NT2/D1 (cell line): ENCODE results near the gene APOOL.

ENCODE experiments used
- SUZ12 ChIP-seq: IDR thresholded peaks from 2 replicates; pipeline ENCODE4 v1.6.1; 2011; ENCODE audit not compliant: insufficient read length, insufficient read depth; ENCODE audit errors: extremely low read depth
- YY1 ChIP-seq: IDR thresholded peaks from 2 replicates; pipeline ENCODE4 v1.6.1; 2011; ENCODE audit not compliant: insufficient read length, insufficient read depth
- ZNF274 ChIP-seq: IDR thresholded peaks from 2 replicates; pipeline ENCODE4 v1.6.1; 2011; ENCODE audit warnings: mild to moderate bottlenecking, low read depth, low read length

DNA sequence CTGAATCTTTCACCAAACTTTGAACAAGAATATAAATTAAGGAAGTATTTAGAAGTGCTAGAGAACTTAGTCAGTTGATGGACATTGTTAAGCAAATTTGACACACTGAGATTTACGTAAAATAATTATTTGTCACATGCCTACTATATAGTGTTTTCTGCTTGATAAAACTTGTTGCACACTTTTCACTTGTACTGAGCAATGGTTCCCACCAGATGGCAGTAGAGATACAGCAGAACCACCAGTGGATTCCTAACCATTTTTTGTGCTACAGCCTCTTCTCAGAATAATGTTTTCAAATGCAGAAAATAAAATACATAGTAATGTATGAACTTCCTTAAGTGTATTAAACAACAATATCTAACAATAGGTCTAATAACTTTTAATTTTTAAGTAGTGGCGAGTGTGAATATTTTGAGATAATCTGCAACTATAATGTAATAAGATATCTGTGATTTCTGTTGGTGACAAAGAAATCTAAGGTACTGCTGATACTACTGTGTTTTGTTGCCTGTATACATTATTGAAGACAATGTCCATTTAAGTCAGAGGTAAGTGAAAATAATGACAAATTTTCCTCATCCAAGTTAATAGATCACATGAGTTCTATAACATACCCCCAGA lies 81.2 kb downstream of the APOOL start:
- TF ChIP-seq SUZ12: no peak
- TF ChIP-seq YY1: no peak
- no peak for TF ChIP-seq ZNF274
